RWPE1 (cell line): ENCODE measurements around the gene NTNG2.

ENCODE experiments used
- CTCF ChIA-PET: fragments of 350-600 bp; sonication (Branson Sonifier 250); formaldehyde crosslinking; extraction: SDS; loops from one replicate; lab custom pipeline; 2021; lab: Yijun Ruan, JAX
- POLR2A ChIA-PET: fragments of 400-600 bp; formaldehyde crosslinking; extraction: SDS; loops from one replicate; lab custom pipeline; 2020; ENCODE audit warnings: antibody characterized with exemption; ENCODE audit not compliant: low non-redundant PET; lab: Yijun Ruan, JAX
- DNase-seq: peaks from one replicate; pipeline ENCODE4 v3.0.0; 2012; ENCODE audit warnings: low spot score
- H3K27ac ChIP-seq: fragments of 450-650 bp; 2 replicates; pipeline ENCODE4 v1.5.1; 2017
- TF ChIP-seq, protein P1 (sequence below): fragments of 450-650 bp; conservative IDR thresholded peaks from 2 replicates; pipeline ENCODE4 v1.5.1; 2017; ENCODE audit warnings: low read depth, mild to moderate bottlenecking

The NTNG2 gene

DNA sequence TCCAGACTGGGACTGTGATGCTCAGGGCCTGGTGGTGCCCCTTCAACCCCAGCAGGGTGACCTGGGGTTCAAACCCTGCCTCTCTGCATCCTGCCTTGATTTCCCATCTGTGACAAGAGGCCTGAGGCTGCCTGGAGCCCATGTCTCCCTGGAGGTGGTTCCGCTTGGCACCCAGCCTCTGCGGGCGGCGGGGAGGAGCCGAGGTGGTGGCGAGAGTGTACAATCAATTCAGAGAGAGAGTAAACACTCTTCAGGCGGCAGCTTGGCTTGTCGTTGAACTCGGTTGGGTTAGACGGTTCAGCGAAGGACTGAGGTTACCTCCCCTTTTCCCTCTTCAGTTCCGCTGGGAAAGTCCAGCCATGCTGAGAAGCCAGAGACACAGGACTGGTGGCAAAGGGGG is 39.3 kb downstream of the NTNG2 start:
- CTCF ChIA-PET = no interaction called here
- TF ChIP-seq, protein P1, sequence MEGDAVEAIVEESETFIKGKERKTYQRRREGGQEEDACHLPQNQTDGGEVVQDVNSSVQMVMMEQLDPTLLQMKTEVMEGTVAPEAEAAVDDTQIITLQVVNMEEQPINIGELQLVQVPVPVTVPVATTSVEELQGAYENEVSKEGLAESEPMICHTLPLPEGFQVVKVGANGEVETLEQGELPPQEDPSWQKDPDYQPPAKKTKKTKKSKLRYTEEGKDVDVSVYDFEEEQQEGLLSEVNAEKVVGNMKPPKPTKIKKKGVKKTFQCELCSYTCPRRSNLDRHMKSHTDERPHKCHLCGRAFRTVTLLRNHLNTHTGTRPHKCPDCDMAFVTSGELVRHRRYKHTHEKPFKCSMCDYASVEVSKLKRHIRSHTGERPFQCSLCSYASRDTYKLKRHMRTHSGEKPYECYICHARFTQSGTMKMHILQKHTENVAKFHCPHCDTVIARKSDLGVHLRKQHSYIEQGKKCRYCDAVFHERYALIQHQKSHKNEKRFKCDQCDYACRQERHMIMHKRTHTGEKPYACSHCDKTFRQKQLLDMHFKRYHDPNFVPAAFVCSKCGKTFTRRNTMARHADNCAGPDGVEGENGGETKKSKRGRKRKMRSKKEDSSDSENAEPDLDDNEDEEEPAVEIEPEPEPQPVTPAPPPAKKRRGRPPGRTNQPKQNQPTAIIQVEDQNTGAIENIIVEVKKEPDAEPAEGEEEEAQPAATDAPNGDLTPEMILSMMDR = no peak
- DNase-seq = no peak
- H3K27ac ChIP-seq = no peak overlapping the region
- POLR2A ChIA-PET = no interaction called here

DNA sequence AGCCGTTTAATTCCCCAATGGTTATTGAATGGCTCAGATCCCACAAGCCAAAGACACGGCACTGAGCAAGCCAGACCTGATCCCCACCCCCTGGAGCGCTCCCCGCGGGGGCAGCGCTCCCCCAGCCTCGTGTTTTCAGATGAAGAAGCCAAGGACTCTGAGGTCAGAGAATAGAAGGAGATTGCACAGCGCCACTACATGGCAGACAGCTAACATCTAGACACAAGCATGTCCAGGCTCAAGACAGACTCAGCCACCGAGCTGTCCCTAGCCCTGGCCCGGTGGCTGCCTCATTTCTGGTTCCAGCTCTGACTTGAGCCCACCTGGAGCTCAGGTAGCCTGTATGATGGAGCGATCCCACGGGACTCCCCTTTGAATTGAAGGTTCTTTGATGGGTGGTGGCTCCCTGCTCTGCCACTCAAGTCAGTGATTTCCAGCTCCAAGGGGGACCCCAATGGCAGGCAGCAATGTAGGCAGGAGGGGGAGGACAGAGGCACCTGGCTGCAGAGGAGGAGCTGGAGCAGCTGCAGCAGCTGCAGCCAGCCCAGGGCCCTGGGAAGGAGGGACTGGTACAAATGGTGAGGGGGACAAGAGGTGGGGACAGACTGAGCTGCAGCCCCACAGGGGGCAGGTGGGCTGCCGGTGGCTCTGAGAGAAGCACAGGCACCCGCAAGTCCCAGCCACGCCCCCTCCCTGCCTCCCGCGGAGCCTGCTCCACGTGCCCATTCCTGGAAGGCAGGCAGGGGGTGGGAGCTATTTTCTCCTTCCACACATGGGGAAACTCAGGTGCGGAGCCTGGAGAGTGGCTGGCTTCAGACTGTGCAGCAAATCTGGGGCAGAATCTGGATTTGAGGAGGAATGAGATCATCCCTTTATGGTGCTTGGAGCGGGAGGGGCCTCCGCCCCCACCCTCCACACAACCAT is 40.2 kb downstream of the NTNG2 start:
- TF ChIP-seq, protein P1 = no peak
- no peak for DNase-seq
- ChIA-PET CTCF (interaction anchor here (1.1 to 2.0 kb wide), 4 partner anchors 11 to 34 kb away, joined by 4 to 7 read pairs (median 6); no protein-coding TSS in a partner anchor), POLR2A (no interaction called here)
- no peak overlapping the region for H3K27ac ChIP-seq

DNA sequence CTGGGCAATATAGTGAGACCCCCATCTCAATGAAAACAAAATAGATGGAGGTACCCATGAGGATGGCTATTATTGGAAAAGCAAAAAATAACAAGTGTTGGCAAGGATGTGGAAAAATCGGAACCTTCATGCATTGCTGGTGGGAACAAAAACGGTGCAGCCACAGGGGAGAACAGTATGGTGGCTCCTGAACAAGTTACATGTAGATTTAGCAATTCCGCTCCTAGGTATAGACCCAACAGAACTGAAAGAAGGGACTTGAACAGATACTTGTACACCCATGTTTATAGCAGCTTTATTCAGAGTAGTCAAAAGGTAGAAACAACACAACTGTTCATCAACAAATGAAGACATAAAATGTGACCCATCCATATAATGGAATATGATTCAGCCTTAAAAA is 43.0 kb downstream of the NTNG2 start:
- TF ChIP-seq, protein P1 = no peak
- no peak for DNase-seq
- ChIA-PET CTCF (no interaction called here), POLR2A (no interaction called here)
- H3K27ac ChIP-seq = no peak overlapping the region

DNA sequence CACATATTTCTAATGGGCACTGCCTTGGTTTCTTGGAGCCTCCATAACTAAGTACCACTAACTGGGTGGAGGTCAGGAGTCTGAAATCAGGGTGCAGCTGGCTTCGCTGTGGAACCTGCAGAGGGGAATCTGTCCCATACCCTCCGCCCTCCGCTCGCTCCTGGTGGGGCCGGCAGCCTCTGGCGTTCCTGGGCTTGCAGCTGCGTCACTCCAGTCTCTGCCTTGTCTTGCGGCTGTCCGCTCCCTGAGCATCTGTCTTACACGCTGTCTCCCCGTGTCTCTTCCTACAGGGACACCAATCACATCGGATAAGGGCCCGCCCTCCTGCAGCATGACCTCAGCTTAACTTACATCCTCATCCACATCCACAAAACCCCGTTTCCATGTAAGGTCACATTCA is 45.4 kb downstream of the NTNG2 start:
- no peak overlapping the region for H3K27ac ChIP-seq
- CTCF ChIA-PET = interaction anchor here (0.7 kb wide), 1 partner anchor 41 kb away, joined by 3 read pairs; no protein-coding TSS in a partner anchor
- DNase-seq = no peak
- TF ChIP-seq, protein P1 = no peak
- POLR2A ChIA-PET = no interaction called here

DNA sequence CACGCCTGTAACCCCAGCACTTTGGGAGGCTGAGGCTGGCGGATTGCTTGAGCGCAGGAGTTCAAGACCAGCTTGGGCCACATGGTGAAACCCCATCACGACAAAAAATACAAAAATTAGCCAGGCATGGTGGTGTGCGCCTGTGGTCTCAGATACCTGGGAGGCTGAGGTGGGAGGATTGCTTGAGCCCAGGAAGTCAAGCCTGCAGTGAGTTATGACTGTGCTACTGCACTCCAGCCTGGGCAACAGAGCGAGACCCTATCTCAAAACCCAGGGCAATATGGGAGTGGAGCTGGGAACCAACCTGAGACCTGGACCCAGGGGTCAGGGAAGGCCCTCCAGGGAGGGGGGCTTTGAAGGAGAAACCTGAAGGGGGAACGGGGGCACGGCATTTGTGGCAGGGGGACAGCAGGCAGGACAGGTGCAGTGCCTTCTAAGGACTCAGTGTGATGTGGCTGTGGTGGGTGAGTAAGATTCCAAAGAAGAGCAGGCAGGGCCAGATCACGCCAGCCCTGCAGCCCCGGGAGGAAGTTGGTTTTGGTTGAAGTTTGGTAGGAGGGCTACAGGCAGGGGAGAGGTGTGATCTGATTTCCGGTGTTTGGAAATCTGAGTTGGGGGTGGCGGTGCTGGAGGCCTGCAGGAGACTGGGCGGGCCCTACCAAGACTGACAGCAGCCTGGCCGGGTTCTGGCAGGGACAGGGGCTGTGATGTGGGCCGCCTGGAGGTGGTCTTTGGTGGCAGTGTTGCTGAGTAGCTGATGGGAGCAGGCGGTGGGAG is 46.2 kb downstream of the NTNG2 start:
- ChIA-PET POLR2A (no interaction called here), CTCF (interaction anchor here (0.6 kb wide), 1 partner anchor 1125 kb away, joined by 3 read pairs; no protein-coding TSS in a partner anchor)
- TF ChIP-seq, protein P1 = no peak

GRCh38 chr9:132209228-132209627 is 47.4 kb downstream of the NTNG2 start:
- CTCF ChIA-PET = interaction anchor here (0.7 kb wide), 1 partner anchor 26 kb away, joined by 3 read pairs; no protein-coding TSS in a partner anchor
- no peak for DNase-seq
- no peak overlapping the region for H3K27ac ChIP-seq
- POLR2A ChIA-PET = no interaction called here
- TF ChIP-seq, protein P1 = no peak

More for the DNA sequence above, 46.2 kb downstream of the NTNG2 start:
- H3K27ac ChIP-seq = no peak overlapping the region
- no peak for DNase-seq
